ENCODE measurements around the gene RAB7A. TPM values are rescaled to one million over a fixed set of nuclear protein-coding genes. Genes with fewer than 3 reads are reported as not detected.

The RAB7A gene
- total RNA-seq, 4 donors from 2014 or later: 89.2 to 128 (median 114) TPM

DNA sequence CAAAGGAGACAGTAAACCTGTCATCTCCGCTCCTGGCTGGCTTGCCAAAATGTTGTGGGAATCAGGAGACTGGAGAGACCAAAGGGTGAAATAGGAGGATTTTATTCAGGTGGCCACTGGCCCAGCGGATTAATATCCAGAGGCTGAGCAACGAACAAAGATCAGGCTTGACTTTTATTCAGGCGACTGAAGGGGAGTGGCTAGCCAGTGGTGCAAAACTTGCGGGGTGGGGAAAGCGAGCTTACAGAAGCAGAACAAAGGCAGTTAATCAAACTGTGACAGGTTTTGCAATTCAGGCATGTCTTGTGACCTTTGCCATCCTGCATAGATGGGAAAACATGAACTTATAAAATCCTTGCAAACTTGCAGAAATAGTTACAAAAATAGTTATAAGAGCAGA is 133.6 kb downstream of the RAB7A start:
- peaks cover 0 to 46% (median 10%) of the 10 kb centered on the region in 4 donors for H3K9me3 ChIP-seq
- peaks cover 0 to 13% (median 4%) of the 10 kb centered on the region in 4 donors for H3K4me1 ChIP-seq
- no peak overlapping the region for H3K27ac ChIP-seq
- no peak for TF ChIP-seq POLR2A (IDR thresholded peaks at IDR 0.05)
- TF ChIP-seq, protein P1, sequence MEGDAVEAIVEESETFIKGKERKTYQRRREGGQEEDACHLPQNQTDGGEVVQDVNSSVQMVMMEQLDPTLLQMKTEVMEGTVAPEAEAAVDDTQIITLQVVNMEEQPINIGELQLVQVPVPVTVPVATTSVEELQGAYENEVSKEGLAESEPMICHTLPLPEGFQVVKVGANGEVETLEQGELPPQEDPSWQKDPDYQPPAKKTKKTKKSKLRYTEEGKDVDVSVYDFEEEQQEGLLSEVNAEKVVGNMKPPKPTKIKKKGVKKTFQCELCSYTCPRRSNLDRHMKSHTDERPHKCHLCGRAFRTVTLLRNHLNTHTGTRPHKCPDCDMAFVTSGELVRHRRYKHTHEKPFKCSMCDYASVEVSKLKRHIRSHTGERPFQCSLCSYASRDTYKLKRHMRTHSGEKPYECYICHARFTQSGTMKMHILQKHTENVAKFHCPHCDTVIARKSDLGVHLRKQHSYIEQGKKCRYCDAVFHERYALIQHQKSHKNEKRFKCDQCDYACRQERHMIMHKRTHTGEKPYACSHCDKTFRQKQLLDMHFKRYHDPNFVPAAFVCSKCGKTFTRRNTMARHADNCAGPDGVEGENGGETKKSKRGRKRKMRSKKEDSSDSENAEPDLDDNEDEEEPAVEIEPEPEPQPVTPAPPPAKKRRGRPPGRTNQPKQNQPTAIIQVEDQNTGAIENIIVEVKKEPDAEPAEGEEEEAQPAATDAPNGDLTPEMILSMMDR (IDR thresholded peaks at IDR 0.05): no peak
- TF ChIP-seq EP300 (IDR thresholded peaks at IDR 0.05): no peak
- H3K27me3 ChIP-seq: no peaks in the 10 kb centered on the region
- peaks cover 0 to 8% (median 0%) of the 10 kb centered on the region in 3 donors for H3K36me3 ChIP-seq
- WGBS, 2 donors: 81 to 88% methylated on average over 6 of the region's 6 CpGs
- H3K4me3 ChIP-seq: no peak overlapping the region
- no peak for DNase-seq (ENCODE audit: low spot score in 2 of 2)

DNA sequence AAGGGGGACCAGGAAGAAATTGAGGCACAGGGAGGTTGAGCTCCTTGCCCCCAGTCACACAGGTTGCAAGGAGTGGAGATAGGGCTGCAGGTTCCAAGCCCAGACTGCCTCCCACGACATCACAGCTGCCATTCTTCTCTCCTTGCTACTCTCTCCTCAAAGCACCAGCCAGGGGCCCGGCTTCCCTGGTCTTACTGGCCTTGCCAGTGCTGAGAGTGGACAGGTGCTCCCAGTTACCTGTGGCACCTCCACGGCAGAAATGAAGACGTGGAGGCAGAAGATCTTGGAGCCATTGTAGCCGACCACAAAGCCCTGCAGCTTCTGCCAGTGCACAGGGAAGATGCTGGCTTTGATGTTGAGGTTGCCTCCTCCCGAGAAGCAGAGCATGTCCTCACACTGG is 135.5 kb downstream of the RAB7A start:
- TF ChIP-seq POLR2A (IDR thresholded peaks at IDR 0.05) (no peak), EP300 (IDR thresholded peaks at IDR 0.05) (no peak)
- TF ChIP-seq, protein P1 (IDR thresholded peaks at IDR 0.05): no peak
- Histone ChIP-seq H3K27ac (no peak overlapping the region), H3K4me3 (no peak overlapping the region), H3K9me3 (peaks cover 0 to 41% (median 10%) of the 10 kb centered on the region in 4 donors), H3K4me1 (peaks cover 0 to 26% (median 8%) of the 10 kb centered on the region in 4 donors), H3K36me3 (peaks cover 0 to 8% (median 0%) of the 10 kb centered on the region in 3 donors), H3K27me3 (no peaks in the 10 kb centered on the region)
- 88 to 94% methylated on average over 2 to 6 of the region's 6 CpGs for WGBS, 2 donors
- DNase-seq (ENCODE audit: low spot score in 2 of 2): no peak

DNA sequence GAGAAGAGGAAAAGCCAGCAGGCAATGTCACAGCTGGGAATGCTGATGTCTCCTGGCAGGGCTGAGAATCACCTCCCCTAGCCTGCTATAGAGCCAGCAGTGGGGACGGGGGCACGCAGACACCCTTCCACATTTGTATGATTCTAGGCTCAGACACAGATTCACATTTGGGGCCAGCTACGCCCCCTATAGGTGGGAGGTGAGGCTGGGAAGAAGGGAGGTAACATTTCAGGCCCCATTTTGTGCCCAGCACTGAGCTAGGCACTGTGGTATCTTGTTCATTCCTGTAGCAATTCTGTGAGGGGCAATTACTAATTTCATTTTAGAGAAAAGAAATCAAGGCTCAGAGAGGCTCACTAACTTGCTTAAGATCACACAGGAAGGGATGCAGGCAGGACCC is 137.6 kb downstream of the RAB7A start:
- peaks cover 0 to 26% (median 7%) of the 10 kb centered on the region in 4 donors for H3K9me3 ChIP-seq
- no peak for DNase-seq (ENCODE audit: low spot score in 2 of 2)
- H3K27me3 ChIP-seq: no peaks in the 10 kb centered on the region
- no peak overlapping the region for H3K27ac ChIP-seq
- TF ChIP-seq, protein P1 (IDR thresholded peaks at IDR 0.05): no peak
- TF ChIP-seq EP300 (IDR thresholded peaks at IDR 0.05) (no peak), POLR2A (IDR thresholded peaks at IDR 0.05) (no peak)
- peaks cover 0 to 8% (median 0%) of the 10 kb centered on the region in 3 donors for H3K36me3 ChIP-seq
- 69 to 73% methylated on average over 3 of the region's 3 CpGs for WGBS, 2 donors
- peaks cover 0 to 26% (median 8%) of the 10 kb centered on the region in 4 donors for H3K4me1 ChIP-seq
- H3K4me3 ChIP-seq: no peak overlapping the region

Small RNAs within 50 kb of the gene (small RNA-seq; reads per million reads assigned to genes)
- not detected for gene RF00399

Other genes with a start within 250 kb of the RAB7A start
- gene GATA2, start 233.0 kb upstream of the RAB7A start, total RNA-seq: 10 to 100 TPM in 3 of 4 donors, 1 to 10 TPM in 1; 8.1 to 24.7 (median 15.9) TPM
- gene RPN1, start 75.4 kb upstream of the RAB7A start, total RNA-seq: 100 to 1,000 TPM; 173 to 255 (median 204) TPM
- gene ACAD9, start 153.4 kb downstream of the RAB7A start, total RNA-seq: 10 to 100 TPM; 49.6 to 81.9 (median 63.7) TPM